Stimulated activated CD4-positive, alpha-beta T cell treated with anti-CD3 and anti-CD28 coated beads, Interleukin-15, amount 100 ng/mL, for 24 hours (primary cell): Measurements from ENCODE around the gene ARHGAP42.
"Not testable (repeated sequence)": the region's sequence is repeated elsewhere in the genome, so short reads cannot be mapped to it uniquely, and the experiment has no call there.

Experiments
- DNase-seq: peaks from one replicate; pipeline ENCODE4 v3.0.0-alpha.2; 2020

Gene ARHGAP42

DNA sequence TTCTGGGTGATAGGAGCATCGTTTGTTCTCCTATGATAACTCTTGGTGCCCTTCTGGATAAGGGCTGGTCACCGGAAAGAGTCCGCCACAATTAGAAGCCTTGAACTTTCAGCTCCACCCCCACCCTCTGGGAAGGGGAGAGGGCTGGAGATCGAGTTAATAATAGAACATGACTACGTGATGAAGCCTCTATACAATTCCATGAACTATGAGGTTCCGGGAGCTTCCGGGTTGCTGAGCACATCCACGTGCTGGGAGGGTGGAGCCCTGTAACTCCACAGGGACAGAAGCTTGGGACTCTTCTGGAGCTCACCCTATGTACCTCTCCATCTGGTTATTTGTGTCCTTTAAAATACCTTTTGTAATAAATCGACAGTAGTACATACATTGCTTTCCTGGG, 40.3 kb downstream of the ARHGAP42 start:
- no peak for DNase-seq

DNA sequence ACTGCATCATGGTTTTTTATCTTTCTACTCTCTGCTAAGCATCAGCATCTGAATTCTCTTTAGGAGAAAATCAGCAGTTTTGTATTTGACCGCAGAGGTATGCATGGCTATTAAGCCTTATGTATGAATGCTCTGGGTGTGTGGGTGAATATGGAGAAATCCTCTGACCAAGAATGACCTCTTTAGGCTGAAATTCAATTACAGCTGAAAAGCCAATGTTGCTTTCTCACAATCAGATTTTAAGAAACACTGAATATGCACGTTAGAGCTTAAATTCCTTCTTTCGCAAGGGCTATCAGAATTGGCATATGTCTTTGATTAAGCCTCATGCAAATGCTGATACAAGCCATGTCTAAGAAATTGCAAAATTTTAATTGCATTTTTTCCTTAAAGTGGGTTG, 43.2 kb downstream of the ARHGAP42 start:
- no peak for DNase-seq

DNA sequence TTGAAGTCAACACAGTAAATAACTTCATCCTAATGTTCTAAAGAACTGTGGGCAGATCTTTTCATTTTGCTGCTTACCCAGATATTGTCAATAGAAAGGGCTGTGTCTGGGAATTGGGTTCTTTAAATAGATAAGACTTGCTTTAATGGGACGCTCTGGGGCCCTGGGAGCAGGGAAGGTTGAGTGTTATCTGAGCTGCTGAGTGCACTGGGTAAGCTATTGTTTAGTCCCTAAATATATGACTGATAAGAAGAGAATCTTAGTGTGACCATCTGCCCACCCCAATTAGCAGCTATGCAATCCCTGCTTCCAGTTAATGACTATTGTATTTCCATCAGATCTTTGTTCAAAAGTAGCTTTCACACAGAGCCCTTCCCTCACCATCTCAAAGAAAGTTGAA, 44.4 kb downstream of the ARHGAP42 start:
- DNase-seq = no peak

DNA sequence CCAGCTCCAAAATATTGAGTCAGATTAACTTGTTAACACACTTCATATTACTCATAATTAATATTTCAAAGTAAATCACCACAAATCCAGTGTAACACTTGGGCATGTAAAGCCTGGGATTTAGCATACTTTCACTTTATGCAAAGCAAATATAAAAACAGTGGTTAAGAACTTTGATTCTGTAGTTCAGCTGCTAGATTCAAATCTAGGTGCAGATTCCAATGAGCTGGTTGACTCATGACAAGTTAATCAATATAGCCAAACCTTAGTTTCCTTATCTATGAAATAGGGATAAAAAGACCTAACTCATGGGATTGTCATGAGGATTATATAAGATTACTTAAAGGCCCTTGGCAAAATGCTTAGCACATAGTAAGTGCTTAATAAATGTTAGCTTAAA, 45.9 kb downstream of the ARHGAP42 start:
- no peak for DNase-seq

DNA sequence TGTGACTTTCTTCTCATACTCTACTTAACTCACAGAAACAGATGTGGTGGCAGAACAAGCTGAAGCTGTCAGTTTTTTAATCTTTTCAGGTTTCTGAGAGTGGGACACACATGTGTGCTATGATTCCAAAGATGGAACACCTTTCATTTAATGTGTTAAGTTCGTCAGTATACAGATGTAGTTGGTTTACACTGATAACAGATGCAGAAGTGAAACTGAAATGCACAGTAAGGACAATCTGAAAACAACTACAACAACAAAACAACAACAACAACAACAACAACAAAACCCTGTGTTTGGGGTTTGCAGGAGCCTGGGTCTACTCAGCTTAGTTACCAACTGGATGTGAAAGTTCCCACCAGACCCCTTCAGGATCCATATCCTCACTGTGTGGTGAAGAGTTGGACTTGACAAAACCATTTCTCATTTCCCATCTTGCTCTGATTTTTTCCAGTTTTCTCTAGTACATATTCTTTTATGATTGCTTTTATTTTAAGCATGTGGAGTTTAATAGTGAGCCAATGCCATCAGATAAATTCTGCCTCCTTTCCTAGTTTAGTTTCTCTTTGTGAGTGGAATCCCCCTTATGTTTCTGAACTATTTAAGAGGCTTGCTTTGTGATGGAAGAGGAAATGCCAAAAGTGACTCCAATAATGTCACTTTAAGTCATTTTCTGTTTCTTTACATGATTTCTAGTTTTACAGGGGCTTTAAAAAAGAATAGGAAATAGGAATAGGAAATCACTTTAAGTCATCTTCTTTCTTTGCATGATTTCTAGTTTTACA, 47.8 kb downstream of the ARHGAP42 start:
- no peak for DNase-seq

DNA sequence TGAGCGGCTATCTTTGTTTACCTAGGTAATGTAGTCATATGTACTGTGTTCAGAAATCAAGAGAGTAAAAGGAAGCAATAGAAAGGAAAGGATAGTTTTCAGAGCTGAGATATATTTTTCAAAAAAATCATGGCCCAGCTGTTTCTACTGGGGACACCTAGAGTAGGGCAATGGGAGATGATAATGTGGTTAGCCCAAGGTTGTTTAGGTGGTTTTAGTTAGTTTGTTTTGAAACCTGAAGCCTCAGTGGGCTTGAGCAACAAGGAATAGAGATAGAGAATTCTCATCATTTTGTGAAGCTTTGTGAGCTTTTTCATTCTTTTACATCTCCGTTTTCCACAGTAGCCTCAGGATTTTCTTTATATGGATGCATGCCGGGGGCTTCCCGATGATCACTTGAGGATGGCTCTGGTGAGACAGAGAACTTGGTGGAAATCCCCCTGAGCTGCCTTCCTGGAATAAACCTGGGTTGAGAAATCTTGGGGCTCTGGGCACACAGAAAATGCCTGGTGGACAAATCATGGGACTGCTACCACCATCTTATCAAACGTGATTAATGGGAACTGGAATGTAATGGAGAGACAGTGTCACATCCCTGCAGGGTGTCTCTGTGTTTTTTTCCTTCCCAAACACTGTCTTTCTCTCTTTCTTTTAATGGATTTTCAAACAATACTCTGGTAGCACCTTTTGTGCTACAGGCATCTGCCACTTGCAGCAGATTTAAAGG, 49.0 kb downstream of the ARHGAP42 start:
- DNase-seq = no peak

DNA sequence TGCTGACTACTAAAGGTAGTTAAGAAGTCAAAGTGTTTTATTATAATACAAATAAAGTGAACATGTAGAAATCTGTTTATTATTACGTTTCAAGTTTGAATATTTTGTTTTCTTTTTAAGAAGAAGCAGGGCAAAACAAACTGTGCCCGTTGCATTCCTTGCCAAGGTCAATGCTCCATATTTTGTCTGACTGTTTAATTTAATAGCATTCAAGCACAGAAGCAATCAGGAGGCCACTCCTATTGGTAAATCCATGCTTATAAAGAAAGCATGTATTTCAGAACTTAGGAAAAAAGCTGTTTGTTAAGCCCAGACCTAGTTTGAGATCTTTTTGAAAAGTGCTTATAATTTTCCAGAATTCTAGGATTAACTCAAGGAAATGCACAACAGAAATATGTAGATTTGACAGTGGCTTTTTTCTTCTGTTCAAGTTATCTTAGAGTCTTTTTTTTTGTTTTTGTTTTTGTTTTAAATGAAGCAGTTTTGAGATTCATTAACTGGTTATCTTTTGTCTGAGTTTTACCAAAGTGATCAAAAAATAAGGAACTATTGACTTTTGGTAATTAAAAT, 51.7 kb downstream of the ARHGAP42 start:
- DNase-seq = no peak

DNA sequence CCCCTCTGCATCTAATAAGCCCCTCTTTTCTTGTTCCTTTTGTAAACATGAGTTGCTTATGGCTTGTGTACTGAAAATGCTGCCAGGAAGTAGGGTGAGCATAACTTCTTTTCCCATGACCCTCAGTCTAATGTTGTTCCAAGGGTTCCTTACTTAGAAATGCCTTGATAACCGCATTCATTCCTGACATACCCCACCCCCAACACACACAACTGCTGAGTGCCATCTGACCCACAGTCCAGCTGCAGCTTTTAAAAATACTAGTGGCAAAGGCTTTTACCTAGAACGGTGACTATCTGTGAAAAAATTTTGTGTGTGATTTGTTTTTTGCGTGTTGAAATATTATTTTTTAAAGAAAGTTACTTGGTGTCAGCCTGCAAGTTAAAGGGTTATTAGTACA, 52.6 kb downstream of the ARHGAP42 start:
- DNase-seq = no peak

DNA sequence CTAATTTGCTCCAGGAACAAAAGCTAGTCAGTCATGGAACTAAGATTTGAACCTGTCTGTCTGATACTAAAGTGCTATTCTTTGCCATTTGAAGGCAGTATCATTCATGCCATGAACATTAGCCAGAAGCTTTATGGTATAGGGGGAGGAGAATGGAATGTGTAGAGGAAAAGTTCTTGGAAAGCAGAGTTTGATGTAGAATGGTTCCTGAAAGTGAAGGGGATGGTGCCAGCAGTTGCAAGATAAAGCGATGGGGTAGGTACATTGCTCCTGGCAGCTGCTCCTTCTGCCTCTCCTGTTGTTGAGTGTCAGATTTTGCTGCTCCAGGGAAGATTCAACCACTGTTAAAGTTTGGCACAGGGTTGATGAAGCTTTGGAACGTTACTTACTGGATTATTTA, 53.4 kb downstream of the ARHGAP42 start:
- DNase-seq = no peak

DNA sequence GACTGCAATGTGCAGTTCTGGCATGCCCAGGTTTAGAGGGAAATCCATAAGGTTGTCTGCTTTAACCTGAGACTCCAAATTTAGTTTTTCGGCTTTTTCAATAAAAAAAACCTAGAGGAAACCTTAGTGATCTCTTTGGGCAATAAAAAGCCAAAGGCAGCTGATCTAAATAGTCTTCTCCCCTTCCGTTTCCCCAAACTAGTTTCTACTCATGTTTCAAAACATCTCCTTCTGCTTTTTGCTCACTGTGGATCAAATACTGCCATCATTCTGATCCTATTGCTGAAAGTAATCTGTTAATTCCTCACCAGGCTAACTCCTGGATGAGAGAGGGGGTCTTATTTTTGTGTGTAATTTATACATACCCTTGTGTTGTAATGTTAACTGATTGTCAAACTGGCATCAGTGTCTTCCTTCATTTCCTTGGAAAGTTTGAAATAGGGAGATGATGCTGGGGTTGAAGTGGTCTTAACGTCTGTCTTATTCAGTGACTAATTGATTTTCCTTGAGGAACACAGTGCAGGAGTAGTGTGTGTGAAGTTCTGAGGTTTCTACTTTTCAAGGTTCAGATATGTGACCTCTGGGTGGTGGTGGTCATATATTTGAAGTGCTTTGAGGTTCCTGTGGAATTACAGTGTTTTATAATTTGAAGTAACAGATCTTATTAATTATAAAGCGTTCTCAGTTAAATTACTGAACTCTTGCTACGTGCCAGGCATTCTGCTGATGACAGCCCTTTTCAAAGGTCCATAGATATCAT, 55.0 kb downstream of the ARHGAP42 start:
- DNase-seq = no peak

DNA sequence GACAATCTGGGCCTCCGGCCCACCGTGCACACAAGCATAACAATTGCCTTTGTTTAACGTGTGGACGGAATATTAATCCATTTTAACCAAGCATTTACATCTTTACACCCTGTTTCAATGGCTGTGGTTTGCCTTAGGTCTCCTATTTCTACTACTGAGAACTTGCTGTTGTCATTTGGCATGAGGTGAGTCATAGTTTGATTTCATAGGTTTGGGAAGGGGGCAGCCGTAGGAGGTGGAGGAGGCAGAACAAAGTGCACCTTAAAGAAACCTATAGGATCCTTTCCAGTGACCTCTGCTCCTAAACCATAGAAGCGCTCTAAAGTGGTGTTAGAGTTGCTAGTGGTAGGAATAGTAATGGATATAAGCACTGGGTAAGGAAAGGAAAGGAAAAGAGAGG, 59.4 kb downstream of the ARHGAP42 start:
- no peak for DNase-seq

DNA sequence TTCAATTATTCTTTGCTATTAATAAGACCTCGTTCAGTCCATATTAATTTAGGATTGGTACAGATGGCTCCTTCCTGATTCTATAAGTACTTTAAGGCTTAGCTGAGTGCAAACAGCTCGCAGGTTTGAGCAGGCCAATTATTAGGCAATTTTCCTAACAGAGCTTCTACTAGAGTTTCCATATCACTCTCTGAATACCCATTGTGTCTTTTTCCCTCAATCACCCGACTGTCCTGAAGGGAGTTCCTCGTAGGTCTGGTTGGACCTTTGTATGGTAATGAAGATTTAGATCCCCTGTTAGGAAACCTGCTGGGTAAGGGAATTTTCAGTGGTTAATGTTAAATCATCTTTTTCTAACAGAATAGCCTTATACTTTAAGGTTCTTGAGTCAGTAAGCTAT, 61.1 kb downstream of the ARHGAP42 start:
- no peak for DNase-seq

DNA sequence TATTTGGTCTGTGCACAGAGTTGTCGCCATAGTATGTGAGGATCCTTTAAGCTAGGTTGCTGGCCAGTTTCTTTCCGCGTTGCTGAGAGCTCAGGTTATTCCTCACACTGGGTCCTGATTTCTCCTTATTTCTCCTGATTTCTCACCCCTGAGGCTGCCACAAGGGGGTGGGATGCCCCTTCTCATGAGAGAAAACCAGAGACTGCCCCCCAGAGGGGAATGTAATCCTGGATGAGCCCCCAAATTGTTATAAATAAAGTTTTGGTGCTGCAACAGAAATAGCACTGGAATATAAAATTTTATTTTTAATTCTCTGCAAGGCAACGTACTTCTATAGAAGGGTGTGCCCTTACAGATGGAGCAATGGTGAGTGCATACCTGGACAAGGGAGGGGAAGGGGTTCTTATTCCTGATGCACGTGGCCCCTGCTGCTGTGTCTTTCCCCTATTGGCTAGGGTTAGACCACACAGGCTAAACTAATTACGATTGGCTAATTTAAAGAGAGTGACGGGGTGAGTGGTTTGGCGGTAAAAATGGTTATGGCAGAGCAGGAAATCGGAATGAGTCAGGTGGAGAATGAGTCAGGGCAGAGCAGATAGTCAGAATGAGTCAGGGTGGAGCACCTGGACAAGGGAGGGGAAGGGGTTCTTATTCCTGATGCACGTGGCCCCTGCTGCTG, 62.9 kb downstream of the ARHGAP42 start:
- DNase-seq = not testable (repeated sequence)

DNA sequence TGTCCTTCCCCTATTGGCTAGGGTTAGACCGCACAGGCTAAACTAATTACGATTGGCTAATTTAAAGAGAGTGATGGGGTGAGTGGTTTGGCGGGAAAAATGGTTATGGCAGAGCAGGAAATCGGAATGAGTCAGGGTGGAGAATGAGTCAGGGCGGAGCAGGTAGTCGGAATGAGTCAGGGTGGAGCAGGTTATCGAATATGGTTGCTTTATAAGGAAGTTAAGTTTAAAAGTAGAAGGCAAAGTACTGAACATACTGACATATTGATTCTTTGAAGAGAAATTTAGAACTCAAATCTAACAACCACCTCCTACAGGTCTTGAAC, 63.4 kb downstream of the ARHGAP42 start:
- DNase-seq = not testable (repeated sequence)

DNA sequence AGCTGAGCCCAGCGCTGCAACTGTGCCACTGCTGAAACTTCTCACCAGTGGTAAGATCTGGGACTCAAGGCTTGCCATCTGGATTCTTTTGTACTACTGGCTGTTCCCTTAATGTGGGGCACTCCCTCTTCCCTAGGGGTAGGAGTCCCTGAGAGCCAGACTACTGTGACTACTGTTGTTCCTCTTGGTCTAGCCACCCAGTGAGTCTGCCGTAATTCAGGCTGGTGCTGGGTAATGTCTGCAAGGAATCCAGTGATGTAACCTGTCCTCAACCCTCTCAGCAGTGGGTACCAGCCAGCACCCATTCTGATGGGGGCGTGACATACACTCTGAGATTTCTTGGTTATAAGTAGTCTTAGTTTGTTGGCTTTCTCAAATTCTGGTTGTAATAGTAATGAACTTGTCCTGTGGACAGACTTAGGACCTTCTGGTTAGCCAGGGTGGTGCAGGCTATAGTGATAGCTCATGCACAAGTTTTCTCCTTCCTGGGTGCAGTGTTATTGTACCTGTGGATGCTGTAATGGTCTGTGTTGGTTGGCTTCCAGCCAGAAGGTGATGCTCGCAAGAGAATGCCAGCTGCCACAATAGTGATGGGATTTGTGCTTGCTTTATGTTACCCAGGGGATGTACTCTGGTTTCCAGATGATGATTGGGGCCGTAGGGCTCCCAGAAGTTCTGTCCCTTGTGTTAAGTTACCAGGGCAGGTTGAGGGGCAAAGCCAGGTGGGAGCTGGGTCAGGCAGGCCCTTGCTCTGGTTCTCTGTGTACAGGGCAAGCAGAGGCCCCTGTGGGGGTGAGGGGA, 65.5 kb downstream of the ARHGAP42 start:
- no peak for DNase-seq

DNA sequence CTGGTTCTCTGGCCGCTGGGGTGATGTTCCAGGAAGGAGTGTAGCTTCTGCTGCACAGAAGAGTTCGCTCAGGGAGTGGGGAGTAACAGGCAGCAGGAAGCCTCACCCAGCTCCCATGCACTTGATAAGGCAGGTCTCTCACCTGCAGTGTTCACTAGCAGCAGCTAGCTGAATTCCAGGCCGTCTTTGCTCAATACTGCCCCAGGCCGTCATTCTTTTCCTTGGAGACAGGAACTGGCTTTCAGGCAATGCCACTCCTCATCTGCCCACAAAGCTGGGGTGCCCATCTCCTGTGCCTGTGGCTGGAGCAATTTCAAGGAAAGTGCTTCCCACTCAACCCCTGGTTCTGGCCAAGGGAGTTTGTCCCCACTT, 66.1 kb downstream of the ARHGAP42 start:
- no peak for DNase-seq

DNA sequence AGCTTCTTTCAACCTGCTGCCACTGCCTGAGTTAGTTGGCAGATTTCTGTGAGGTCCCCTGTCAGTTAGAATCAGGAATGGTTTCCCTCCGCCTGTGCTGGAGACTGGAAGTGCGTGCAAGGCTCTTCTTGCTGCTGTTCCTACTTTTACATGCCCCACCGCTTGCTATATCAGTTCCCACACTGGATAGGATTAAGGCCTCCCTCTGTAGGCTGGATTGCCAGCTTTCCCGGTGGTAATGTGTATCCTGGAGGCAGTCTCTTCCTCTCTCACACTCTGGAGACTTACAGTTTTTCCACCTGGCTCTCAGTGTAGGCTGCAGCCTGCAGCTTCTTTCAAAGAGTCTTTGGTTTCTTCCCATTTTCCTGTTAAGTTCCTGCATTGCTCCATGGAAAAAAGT, 66.5 kb downstream of the ARHGAP42 start:
- no peak for DNase-seq

DNA sequence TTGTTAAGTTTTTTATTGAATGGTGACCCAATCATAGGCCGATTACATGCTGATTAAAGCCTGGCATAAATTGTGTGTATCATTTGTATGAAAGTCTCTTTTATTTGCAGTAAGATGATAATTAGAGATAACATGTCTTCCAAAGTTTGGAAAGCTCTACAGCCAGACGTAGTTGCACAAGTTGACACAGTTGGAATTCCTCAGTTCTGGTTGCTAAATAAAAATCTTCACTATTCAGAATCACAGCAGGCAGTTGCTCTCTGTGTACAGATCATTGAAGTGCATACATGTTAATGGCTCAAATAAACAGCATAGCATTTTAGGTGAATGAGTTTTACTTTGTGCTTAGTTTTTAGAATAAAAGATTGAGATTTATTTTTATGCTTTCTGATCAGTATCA, 69.5 kb downstream of the ARHGAP42 start:
- no peak for DNase-seq

DNA sequence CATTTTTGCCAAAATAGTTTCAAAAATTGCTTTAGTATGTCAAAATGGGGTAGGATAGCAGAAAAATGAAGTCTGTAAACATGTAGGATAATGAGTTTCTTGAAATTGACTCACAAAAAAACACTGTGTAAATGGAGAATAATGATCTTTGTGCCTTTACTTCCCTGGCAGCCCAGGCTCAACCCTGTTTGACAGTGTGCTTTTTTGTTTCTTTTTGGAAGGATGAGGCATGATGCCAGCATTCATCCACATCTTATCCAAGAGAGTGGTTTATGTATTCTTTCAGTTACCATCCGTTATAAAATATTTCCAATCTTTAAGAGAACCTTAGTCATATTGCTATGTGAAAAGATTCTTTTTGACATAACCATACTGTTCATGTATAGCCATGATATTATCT, 70.6 kb downstream of the ARHGAP42 start:
- no peak for DNase-seq

DNA sequence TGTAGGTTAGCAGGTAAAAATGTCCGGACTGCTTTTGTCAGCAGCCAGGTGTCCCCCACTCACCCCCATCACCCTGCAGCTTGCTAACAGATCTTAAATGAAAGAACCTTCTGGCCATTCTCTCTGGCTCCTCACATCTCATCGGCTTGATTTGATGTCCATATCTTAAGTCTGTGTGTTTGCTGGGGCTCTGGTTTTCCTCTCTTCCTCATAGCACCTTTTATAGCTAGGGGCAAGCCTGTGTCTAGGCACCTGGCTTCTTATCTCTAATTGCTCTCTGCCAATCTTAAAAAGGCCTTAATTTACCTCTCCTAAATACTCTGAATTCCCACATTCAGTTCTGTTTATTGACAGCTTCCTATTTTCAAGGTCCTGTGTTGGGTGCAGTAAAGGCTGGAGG, 72.0 kb downstream of the ARHGAP42 start:
- no peak for DNase-seq

DNA sequence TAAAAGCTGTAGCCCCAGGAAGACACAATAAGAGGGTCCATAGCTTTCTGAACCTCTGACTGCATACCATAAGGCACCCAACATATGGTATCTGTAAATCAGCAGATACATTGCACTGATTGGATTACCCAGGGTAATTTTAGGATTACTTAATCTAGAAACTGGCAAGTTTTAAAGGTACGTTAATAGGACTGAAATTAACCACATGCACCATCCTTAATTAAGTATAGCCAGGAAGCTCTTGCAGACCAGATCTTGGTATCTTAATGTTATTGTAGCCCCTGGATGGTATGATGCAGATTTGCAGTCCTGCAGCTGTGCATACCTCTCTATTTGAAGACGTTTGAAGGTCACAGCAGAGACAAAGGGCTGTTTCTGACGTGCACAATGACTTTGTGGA, 72.8 kb downstream of the ARHGAP42 start:
- no peak for DNase-seq

DNA sequence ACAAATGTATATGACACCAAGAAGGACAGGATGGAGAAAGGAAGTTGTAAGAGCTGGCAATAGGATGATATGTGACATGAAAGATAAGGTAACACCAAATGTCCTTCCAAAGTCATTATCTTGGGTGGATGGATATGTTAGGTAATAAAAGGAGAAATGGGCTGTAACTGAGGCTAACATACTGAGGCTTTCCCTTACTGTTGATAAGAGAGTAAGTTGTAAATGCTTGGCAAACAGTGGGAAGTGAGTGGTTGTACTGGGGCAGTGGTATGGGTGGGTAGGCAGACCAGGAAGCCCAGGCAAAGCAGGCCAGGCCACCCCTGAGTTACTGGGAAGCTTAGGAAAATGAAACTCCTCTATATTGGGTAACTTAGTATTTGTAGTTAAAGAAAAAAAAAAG, 73.7 kb downstream of the ARHGAP42 start:
- DNase-seq = no peak
